Cardiac fibroblast (primary cell): Measurements from ENCODE around the gene CD4.
"Not testable (repeated sequence)": the region's sequence is repeated elsewhere in the genome, so short reads cannot be mapped to it uniquely, and the experiment has no call there.

Source experiments
- DNase-seq, 2 donors: peaks; one replicate each; pipeline versions ENCODE4 v3.0.0 to v3.0.0-alpha.2; 2010; ENCODE audit warnings: low read depth in 2 of 2
- H3K4me3 ChIP-seq, 2 donors: replicated peaks in 1 of 2; 1 replicate in 1 of 2; 2 replicates in 1 of 2; pipeline ENCODE4 v1.5.1; 2011; ENCODE audit warnings: low read depth in 2 of 2, low read length in 2 of 2, mild to moderate bottlenecking in 2 of 2, moderate library complexity in 1 of 2
- CTCF ChIP-seq: IDR thresholded peaks from one replicate; pipeline ENCODE4 v1.5.1; 2011; ENCODE audit warnings: low read depth, mild to moderate bottlenecking, low read length, inconsistent platforms

The CD4 gene

GRCh38 chr12:6866920-6867412 lies 77.6 kb downstream of the CD4 start:
- no peak for TF ChIP-seq CTCF
- peak overlapping the region; percentile 53 to 98 for H3K4me3 ChIP-seq
- DNase-seq, result no peak

GRCh38 chr12:6867413-6868210 lies 78.3 kb downstream of the CD4 start, which contains the start of gene TPI1:
TPI1 (plus strand) TSS chr12:6867531; CDS start chr12:6867567, 36 bp downstream.
- DNase-seq, result peak; percentile 83 to 89
- no peak for TF ChIP-seq CTCF
- H3K4me3 ChIP-seq, result peak within 1 kb of the TSS; percentile 78 to 98

- peak overlapping the region; percentile 78 to 98 for H3K4me3 ChIP-seq
- DNase-seq, result peak in 1 of 2 donors; percentile 50
- peak; percentile 20 for TF ChIP-seq CTCF
Observed at GRCh38 chr12:6868211-6869048, 79.1 kb downstream of the CD4 start.

- peak overlapping the region; percentile 78 to 98 for H3K4me3 ChIP-seq
- DNase-seq, result peak; percentile 79 to 81
Observed at GRCh38 chr12:6869049-6870021, 80.0 kb downstream of the CD4 start.

GRCh38 chr12:6870304-6870703 lies 81.0 kb downstream of the CD4 start:
- not testable (repeated sequence) for DNase-seq, H3K4me3 ChIP-seq

More at GRCh38 chr12:6869049-6870021, 80.0 kb downstream of the CD4 start:
- peak; percentile 90 for TF ChIP-seq CTCF
